Karpas-422 (cell line): ENCODE measurements around the gene LTBR. TPM values are rescaled to one million over a fixed set of nuclear protein-coding genes. Genes with fewer than 3 reads are reported as not detected.

ENCODE experiments used
- DNase-seq: peaks from one replicate; pipeline ENCODE4 v3.0.0-alpha.2; 2015
- H2AFZ ChIP-seq: fragments of 200-600 bp; sonication (generic); 2 replicates; pipeline ENCODE4 v1.6.1; 2014; ENCODE audit warnings: antibody characterized with exemption, low read length, mixed read lengths
- H3K27ac ChIP-seq: fragments of 200-600 bp; sonication (generic); 2 replicates; pipeline ENCODE4 v1.5.1; 2014; ENCODE audit warnings: mild to moderate bottlenecking, low read length, moderate library complexity
- H3K27me3 ChIP-seq: fragments of 200-600 bp; sonication (generic); 2 replicates; pipeline ENCODE4 v1.6.1; 2014; ENCODE audit warnings: low read length, mixed read lengths
- H3K36me3 ChIP-seq: fragments of 200-600 bp; sonication (generic); 2 replicates; pipeline ENCODE4 v1.6.1; 2014; ENCODE audit warnings: low read length, mixed read lengths; ENCODE audit not compliant: insufficient read depth
- H3K4me1 ChIP-seq: fragments of 200-600 bp; sonication (generic); 2 replicates; pipeline ENCODE4 v1.6.1; 2014; ENCODE audit warnings: mild to moderate bottlenecking, low read length, mixed read lengths
- H3K4me2 ChIP-seq: fragments of 200-600 bp; sonication (generic); 2 replicates; pipeline ENCODE4 v1.6.1; 2014; ENCODE audit warnings: low read length, low read depth, mild to moderate bottlenecking; ENCODE audit not compliant: poor library complexity, severe bottlenecking
- H3K4me3 ChIP-seq: fragments of 200-600 bp; sonication (generic); 2 replicates; pipeline ENCODE4 v1.5.1; 2014; ENCODE audit warnings: mild to moderate bottlenecking, antibody characterized with exemption, low read length, mixed read lengths
- H3K79me2 ChIP-seq: fragments of 200-600 bp; sonication (generic); 2 replicates; pipeline ENCODE4 v1.6.1; 2014; ENCODE audit warnings: mild to moderate bottlenecking, low read length, mixed read lengths
- H3K9ac ChIP-seq: fragments of 200-600 bp; sonication (generic); 2 replicates; pipeline ENCODE4 v1.6.0; 2014; ENCODE audit warnings: low read length
- H3K9me2 ChIP-seq: fragments of 200-600 bp; sonication (generic), shearing (Covaris generic); replicated peaks from 2 replicates; pipeline ENCODE4 v1.6.0; 2014; ENCODE audit warnings: mild to moderate bottlenecking, low read length, moderate library complexity; ENCODE audit not compliant: insufficient read depth
- H3K9me3 ChIP-seq: fragments of 300-700, 200-600 bp; sonication (generic); 2 replicates; pipeline ENCODE4 v1.6.1; 2014; ENCODE audit warnings: low read length, mixed read lengths
- H4K20me1 ChIP-seq: fragments of 200-600 bp; sonication (generic); 2 replicates; pipeline ENCODE4 v1.6.1; 2014; ENCODE audit warnings: mild to moderate bottlenecking, antibody characterized with exemption, low read length, low read depth; ENCODE audit not compliant: insufficient read depth
- total RNA-seq: library from RNA; depleted of rRNA; stranded (reverse); fragments of >200 nt; shearing (Covaris generic); gene quantifications from 2 replicates; pipeline ENCODE4 v1.2.3, GENCODE V29; 2014; ENCODE audit warnings: low replicate concordance

Gene LTBR
- total RNA-seq, 1 experiment from 2014 or later: not detected

- Histone ChIP-seq H3K79me2 (no peaks in the 10 kb centered on the region), H3K27me3 (no peaks in the 10 kb centered on the region)
- no peak for DNase-seq
These were observed 980 bp upstream of the LTBR start for GRCh38 chr12:6382982-6383381.

GRCh38 chr12:6384499-6385436 lies 806 bp downstream of the LTBR start:
- Histone ChIP-seq H3K9me2 (no peaks in the 10 kb centered on the region), H3K4me3 (no peak overlapping the region), H3K27me3 (no peaks in the 10 kb centered on the region), H3K36me3 (no peaks in the 10 kb centered on the region), H3K9me3 (no peaks in the 10 kb centered on the region), H3K27ac (no peak overlapping the region), H3K9ac (no peak overlapping the region), H4K20me1 (no peaks in the 10 kb centered on the region), H3K79me2 (no peaks in the 10 kb centered on the region), H3K4me2 (no peak overlapping the region), H3K4me1 (no peaks in the 10 kb centered on the region), H2AFZ (no peak overlapping the region)
- DNase-seq: no peak

More at GRCh38 chr12:6382982-6383381, 980 bp upstream of the LTBR start:
- no peaks in the 10 kb centered on the region for H4K20me1 ChIP-seq
- H3K4me2 ChIP-seq: no peak overlapping the region
- H3K9me2 ChIP-seq: no peaks in the 10 kb centered on the region
- no peaks in the 10 kb centered on the region for H3K9me3 ChIP-seq
- no peak overlapping the region for H2AFZ ChIP-seq
- no peaks in the 10 kb centered on the region for H3K36me3 ChIP-seq
- no peak overlapping the region for H3K27ac ChIP-seq
- H3K4me1 ChIP-seq: no peaks in the 10 kb centered on the region
- no peak overlapping the region for H3K4me3 ChIP-seq
- H3K9ac ChIP-seq: no peak overlapping the region

- no peak for DNase-seq
These were observed 2.1 kb downstream of the LTBR start for GRCh38 chr12:6386038-6386437.

GRCh38 chr12:6386491-6386890 lies 2.5 kb downstream of the LTBR start:
- no peaks in the 10 kb centered on the region for H3K9me3 ChIP-seq
- no peak overlapping the region for H2AFZ ChIP-seq
- no peak overlapping the region for H3K4me2 ChIP-seq
- no peaks in the 10 kb centered on the region for H3K36me3 ChIP-seq
- H3K79me2 ChIP-seq: no peaks in the 10 kb centered on the region
- no peak overlapping the region for H3K4me3 ChIP-seq
- no peaks in the 10 kb centered on the region for H3K27me3 ChIP-seq
- H3K4me1 ChIP-seq: no peaks in the 10 kb centered on the region
- no peaks in the 10 kb centered on the region for H3K9me2 ChIP-seq
- no peaks in the 10 kb centered on the region for H4K20me1 ChIP-seq
- DNase-seq: no peak
- H3K27ac ChIP-seq: no peak overlapping the region
- H3K9ac ChIP-seq: no peak overlapping the region

More at GRCh38 chr12:6386038-6386437, 2.1 kb downstream of the LTBR start:
- no peaks in the 10 kb centered on the region for H3K36me3 ChIP-seq
- no peaks in the 10 kb centered on the region for H3K9me3 ChIP-seq
- H3K79me2 ChIP-seq: no peaks in the 10 kb centered on the region
- H3K4me2 ChIP-seq: no peak overlapping the region
- H2AFZ ChIP-seq: no peak overlapping the region
- no peaks in the 10 kb centered on the region for H4K20me1 ChIP-seq
- H3K4me3 ChIP-seq: no peak overlapping the region
- H3K9me2 ChIP-seq: no peaks in the 10 kb centered on the region
- H3K27ac ChIP-seq: no peak overlapping the region
- H3K9ac ChIP-seq: no peak overlapping the region
- H3K27me3 ChIP-seq: no peaks in the 10 kb centered on the region
- no peaks in the 10 kb centered on the region for H3K4me1 ChIP-seq

GRCh38 chr12:6387541-6387940 lies 3.6 kb downstream of the LTBR start:
- Histone ChIP-seq H3K9ac (no peak overlapping the region), H3K9me2 (no peaks in the 10 kb centered on the region), H3K9me3 (no peaks in the 10 kb centered on the region), H3K4me3 (no peak overlapping the region), H4K20me1 (no peaks in the 10 kb centered on the region), H3K4me2 (no peak overlapping the region), H3K27ac (no peak overlapping the region), H3K36me3 (no peaks in the 10 kb centered on the region), H3K27me3 (no peaks in the 10 kb centered on the region), H3K4me1 (no peaks in the 10 kb centered on the region), H2AFZ (no peak overlapping the region), H3K79me2 (no peaks in the 10 kb centered on the region)
- no peak for DNase-seq

GRCh38 chr12:6390084-6390799 lies 6.3 kb downstream of the LTBR start:
- H3K79me2 ChIP-seq: no peaks in the 10 kb centered on the region
- no peak for DNase-seq
- H3K9me2 ChIP-seq: no peaks in the 10 kb centered on the region
- no peaks in the 10 kb centered on the region for H4K20me1 ChIP-seq
- no peak overlapping the region for H2AFZ ChIP-seq
- H3K4me1 ChIP-seq: no peaks in the 10 kb centered on the region
- H3K27ac ChIP-seq: no peak overlapping the region
- H3K36me3 ChIP-seq: no peaks in the 10 kb centered on the region
- no peak overlapping the region for H3K4me2 ChIP-seq
- no peak overlapping the region for H3K4me3 ChIP-seq
- no peaks in the 10 kb centered on the region for H3K27me3 ChIP-seq
- no peak overlapping the region for H3K9ac ChIP-seq
- no peaks in the 10 kb centered on the region for H3K9me3 ChIP-seq

GRCh38 chr12:6391013-6391412 lies 7.1 kb downstream of the LTBR start:
- DNase-seq: no peak
- no peaks in the 10 kb centered on the region for H3K9me3 ChIP-seq
- no peaks in the 10 kb centered on the region for H3K79me2 ChIP-seq
- H3K36me3 ChIP-seq: no peaks in the 10 kb centered on the region
- H3K9me2 ChIP-seq: no peaks in the 10 kb centered on the region
- H3K27ac ChIP-seq: no peak overlapping the region
- no peaks in the 10 kb centered on the region for H4K20me1 ChIP-seq
- no peaks in the 10 kb centered on the region for H3K27me3 ChIP-seq
- no peak overlapping the region for H2AFZ ChIP-seq
- H3K9ac ChIP-seq: no peak overlapping the region
- H3K4me1 ChIP-seq: no peaks in the 10 kb centered on the region
- H3K4me2 ChIP-seq: no peak overlapping the region
- no peak overlapping the region for H3K4me3 ChIP-seq

- Histone ChIP-seq H3K4me2 (no peak overlapping the region), H3K4me1 (no peaks in the 10 kb centered on the region), H3K27ac (no peak overlapping the region), H3K27me3 (no peaks in the 10 kb centered on the region), H3K4me3 (no peak overlapping the region), H3K9me3 (no peaks in the 10 kb centered on the region), H3K9ac (no peak overlapping the region), H2AFZ (no peak overlapping the region), H3K36me3 (no peaks in the 10 kb centered on the region), H3K9me2 (no peaks in the 10 kb centered on the region), H4K20me1 (no peaks in the 10 kb centered on the region), H3K79me2 (no peaks in the 10 kb centered on the region)
- DNase-seq: no peak
These were observed 8.5 kb downstream of the LTBR start for GRCh38 chr12:6392504-6392903.
